Testis (tissue), 3 donors: ENCODE data around the gene ASTN1. TPM values are rescaled to one million over a fixed set of nuclear protein-coding genes. Genes with fewer than 3 reads are reported as not detected.

Source experiments
- DNase-seq: peaks from one replicate; pipeline ENCODE4 v3.0.0-alpha.2; 2019
- H3K27ac ChIP-seq, 2 donors: fragments of 200-600 bp; sonication (generic); one replicate each; pipeline ENCODE4 v1.5.1; 2019
- H3K27me3 ChIP-seq: fragments of 200-600 bp; sonication (generic); one replicate; pipeline ENCODE4 v1.5.1; 2019
- H3K36me3 ChIP-seq: fragments of 200-600 bp; sonication (generic); one replicate; pipeline ENCODE4 v1.5.1; 2017; ENCODE audit warnings: low read depth; ENCODE audit errors: missing control alignments
- H3K4me1 ChIP-seq: fragments of 200-600 bp; sonication (generic); one replicate; pipeline ENCODE4 v1.5.1; 2019
- H3K4me3 ChIP-seq, 2 donors: fragments of 200-600 bp; sonication (generic); one replicate each; pipeline ENCODE4 v1.5.1; 2017 to 2019
- H3K9me3 ChIP-seq: fragments of 200-600 bp; sonication (generic); one replicate; pipeline ENCODE4 v1.5.1; 2017
- CTCF ChIP-seq, 3 experiments: fragments of 450-650 bp in 2 of 3; fragments of 200-600 bp in 1 of 3; sonication (generic) in 1 of 3; IDR thresholded peaks; one replicate each; pipeline ENCODE4 v1.5.1; 2016 to 2019; ENCODE audit warnings: antibody characterized with exemption in 3 of 3, mild to moderate bottlenecking in 2 of 3, moderate library complexity in 1 of 3
- POLR2A ChIP-seq: fragments of 450-650 bp; IDR thresholded peaks from one replicate; pipeline ENCODE4 v1.6.1; 2017; ENCODE audit warnings: antibody characterized with exemption, mild to moderate bottlenecking, moderate library complexity
- WGBS, 2 donors: methylation state at CpG; one replicate each; pipeline ENCODE4 v1.1.5; 2018; 5-methylcytosine and 5-hydroxymethylcytosine counted together
- intact Hi-C: fragments of 100-400 bp; cut with DNase I; formaldehyde crosslinking; loops from one replicate; pipeline ENCODE4 v1.15.1; 2023; ENCODE audit warnings: low total_unique reads
- polyA plus RNA-seq: library from polyadenylated mRNA; stranded (reverse); fragments of 350-450 nt; fragmentation: Illumina TruSeq; extraction: RNeasy Lipid Tissue Mini Kit (QIAGEN cat#74804); gene quantifications from one replicate; pipeline ENCODE4 v1.2.3, GENCODE V29; 2014; ENCODE audit warnings: low read depth, low replicate concordance; ENCODE audit not compliant: insufficient read depth
- total RNA-seq, 2 donors: library from RNA; depleted of rRNA; stranded (reverse); fragments of >200 nt; gene quantifications; one replicate each; pipeline ENCODE4 v1.2.3, GENCODE V29; 2016

The ASTN1 gene
- total and polyA plus RNA-seq, 3 donors from 2014 or later = 1.2 to 2.7 (median 2.1) TPM

GRCh38 chr1:177002891-177003290 is 161.6 kb downstream of the ASTN1 start:
- H3K36me3 ChIP-seq = no peaks in the 10 kb centered on the region
- WGBS, 2 donors = 75 to 81% methylated on average over 5 of the region's 5 CpGs
- H3K4me1 ChIP-seq = no peaks in the 10 kb centered on the region
- intact Hi-C loops = no loop called here
- no peak overlapping the region for H3K4me3 ChIP-seq
- H3K27ac ChIP-seq = no peak overlapping the region
- DNase-seq = no peak
- TF ChIP-seq POLR2A = no peak
- TF ChIP-seq CTCF (IDR thresholded peaks at IDR 0.05) = no peak
- no peaks in the 10 kb centered on the region for H3K9me3 ChIP-seq
- no peaks in the 10 kb centered on the region for H3K27me3 ChIP-seq

GRCh38 chr1:177001556-177001955 is 163.0 kb downstream of the ASTN1 start:
- 79 to 93% methylated on average over 2 of the region's 2 CpGs for WGBS, 2 donors
- Histone ChIP-seq H3K4me1 (no peaks in the 10 kb centered on the region), H3K4me3 (no peak overlapping the region), H3K36me3 (no peaks in the 10 kb centered on the region), H3K27me3 (no peaks in the 10 kb centered on the region), H3K9me3 (no peaks in the 10 kb centered on the region), H3K27ac (no peak overlapping the region)
- intact Hi-C loops = no loop called here
- TF ChIP-seq CTCF (IDR thresholded peaks at IDR 0.05) = no peak
- TF ChIP-seq POLR2A = no peak
- no peak for DNase-seq

- no peak for DNase-seq
- H3K36me3 ChIP-seq = no peaks in the 10 kb centered on the region
- 82% methylated on average over 5 of the region's 5 CpGs for WGBS, 2 donors
- H3K4me3 ChIP-seq = no peak overlapping the region
- TF ChIP-seq POLR2A (no peak), CTCF (IDR thresholded peaks at IDR 0.05) (no peak)
- H3K27me3 ChIP-seq = no peaks in the 10 kb centered on the region
- intact Hi-C loops = no loop called here
- H3K27ac ChIP-seq = no peak overlapping the region
- H3K4me1 ChIP-seq = no peaks in the 10 kb centered on the region
- no peaks in the 10 kb centered on the region for H3K9me3 ChIP-seq
Observed at GRCh38 chr1:176998183-176998795, 166.2 kb downstream of the ASTN1 start.

- intact Hi-C loops = no loop called here
Observed at GRCh38 chr1:176996456-176997090, 167.9 kb downstream of the ASTN1 start.

More at GRCh38 chr1:176996456-176997090, 167.9 kb downstream of the ASTN1 start:
- Histone ChIP-seq H3K27ac (no peak overlapping the region), H3K9me3 (no peaks in the 10 kb centered on the region), H3K4me1 (no peaks in the 10 kb centered on the region), H3K4me3 (no peak overlapping the region), H3K36me3 (no peaks in the 10 kb centered on the region), H3K27me3 (no peaks in the 10 kb centered on the region)
- no peak for DNase-seq
- no peak for TF ChIP-seq CTCF (IDR thresholded peaks at IDR 0.05)
- no peak for TF ChIP-seq POLR2A
- 44 to 50% methylated on average over 4 of the region's 4 CpGs for WGBS, 2 donors
